GM23248 (cell line): ENCODE measurements around the gene ADCY10. TPM values are rescaled to one million over a fixed set of nuclear protein-coding genes. Genes with fewer than 3 reads are reported as not detected.

Experiments used
- DNase-seq: peaks from one replicate; pipeline ENCODE4 v3.0.0-alpha.2; 2015
- H2AFZ ChIP-seq: fragments of 200-600 bp; sonication (generic); 2 replicates; pipeline ENCODE4 v1.6.1; 2016; ENCODE audit warnings: antibody characterized with exemption
- H3F3A ChIP-seq: fragments of 200-600 bp; sonication (generic); 2 replicates; pipeline ENCODE4 v1.6.1; 2016; ENCODE audit warnings: mild to moderate bottlenecking, antibody characterized with exemption, mixed run types; ENCODE audit not compliant: insufficient read depth
- H3K27ac ChIP-seq: fragments of 200-600 bp; sonication (generic); 2 replicates; pipeline ENCODE4 v1.5.1; 2016; ENCODE audit warnings: mild to moderate bottlenecking
- H3K27me3 ChIP-seq: fragments of 200-600 bp; sonication (generic); replicated peaks from 2 replicates; pipeline ENCODE4 v1.6.1; 2016; ENCODE audit warnings: mild to moderate bottlenecking; ENCODE audit not compliant: insufficient read depth
- H3K36me3 ChIP-seq: fragments of 200-600 bp; sonication (generic); 2 replicates; pipeline ENCODE4 v1.6.1; 2016; ENCODE audit warnings: low read depth, mild to moderate bottlenecking
- H3K4me1 ChIP-seq: fragments of 200-600 bp; sonication (generic); 2 replicates; pipeline ENCODE4 v1.6.1; 2016; ENCODE audit warnings: mild to moderate bottlenecking; ENCODE audit not compliant: insufficient read depth
- H3K4me2 ChIP-seq: fragments of 200-600 bp; sonication (generic); one replicate; pipeline ENCODE4 v1.6.1; 2016; ENCODE audit warnings: mild to moderate bottlenecking; ENCODE audit not compliant: unreplicated experiment
- H3K4me3 ChIP-seq: fragments of 200-600 bp; sonication (generic); 2 replicates; pipeline ENCODE4 v1.5.1; 2016; ENCODE audit warnings: mild to moderate bottlenecking
- H3K79me2 ChIP-seq: fragments of 200-600 bp; sonication (generic); 2 replicates; pipeline ENCODE4 v1.6.1; 2016; ENCODE audit warnings: mild to moderate bottlenecking; ENCODE audit not compliant: insufficient read depth
- H3K9ac ChIP-seq: fragments of 200-600 bp; sonication (generic); 2 replicates; pipeline ENCODE4 v1.6.1; 2016; ENCODE audit warnings: mild to moderate bottlenecking
- H3K9me2 ChIP-seq: fragments of 200-600 bp; sonication (generic); 2 replicates; pipeline ENCODE4 v1.6.1; 2016; ENCODE audit warnings: mixed run types, mild to moderate bottlenecking, moderate library complexity; ENCODE audit not compliant: insufficient read depth
- H3K9me3 ChIP-seq: fragments of 200-600 bp; sonication (generic); one replicate; pipeline ENCODE4 v1.6.1; 2017; ENCODE audit warnings: low read depth
- H4K20me1 ChIP-seq: fragments of 200-600 bp; sonication (generic); 2 replicates; pipeline ENCODE4 v1.6.0; 2016; ENCODE audit not compliant: insufficient read depth
- EZH2 ChIP-seq: fragments of 200-600 bp; sonication (generic); IDR thresholded peaks from 2 replicates; pipeline ENCODE4 v1.6.1; 2018; ENCODE audit warnings: antibody characterized with exemption, mild to moderate bottlenecking; ENCODE audit not compliant: insufficient read depth, poor library complexity, severe bottlenecking
- EZH2phosphoT487 ChIP-seq: fragments of 200-600 bp; sonication (generic); IDR thresholded peaks from 2 replicates; pipeline ENCODE4 v1.6.1; 2018; ENCODE audit warnings: antibody characterized with exemption, moderate library complexity, mild to moderate bottlenecking, low read depth; ENCODE audit not compliant: insufficient read depth
- WGBS, 2 experiments: methylation state at CpG; one replicate each; pipeline ENCODE4 v1.1.6; 2015 to 2017; ENCODE audit warnings: low lambda C conversion rate in 2 of 2, low coverage in 1 of 2; ENCODE audit errors: missing lambda C conversion rate in 2 of 2; 5-methylcytosine and 5-hydroxymethylcytosine counted together
- in situ Hi-C: fragments of 300-500 bp; cut with MboI; formaldehyde crosslinking; loops from 2 replicates; pipeline ENCODE4 v1.15.0; 2020
- polyA plus RNA-seq: library from polyadenylated mRNA; unstranded; fragments of >200 nt; fragmentation: Nextera tagmentation; extraction: Ambion mirVana; gene quantifications from 2 replicates; pipeline ENCODE4 v1.2.1, GENCODE V29; 2016
- total RNA-seq: library from RNA; depleted of rRNA; stranded (reverse); fragments of >200 nt; shearing (Covaris generic); gene quantifications from 2 replicates; pipeline ENCODE4 v1.2.3, GENCODE V29; 2014

The ADCY10 gene
- total and polyA plus RNA-seq, 2 experiments from 2014 or later: 0.11 TPM

DNA sequence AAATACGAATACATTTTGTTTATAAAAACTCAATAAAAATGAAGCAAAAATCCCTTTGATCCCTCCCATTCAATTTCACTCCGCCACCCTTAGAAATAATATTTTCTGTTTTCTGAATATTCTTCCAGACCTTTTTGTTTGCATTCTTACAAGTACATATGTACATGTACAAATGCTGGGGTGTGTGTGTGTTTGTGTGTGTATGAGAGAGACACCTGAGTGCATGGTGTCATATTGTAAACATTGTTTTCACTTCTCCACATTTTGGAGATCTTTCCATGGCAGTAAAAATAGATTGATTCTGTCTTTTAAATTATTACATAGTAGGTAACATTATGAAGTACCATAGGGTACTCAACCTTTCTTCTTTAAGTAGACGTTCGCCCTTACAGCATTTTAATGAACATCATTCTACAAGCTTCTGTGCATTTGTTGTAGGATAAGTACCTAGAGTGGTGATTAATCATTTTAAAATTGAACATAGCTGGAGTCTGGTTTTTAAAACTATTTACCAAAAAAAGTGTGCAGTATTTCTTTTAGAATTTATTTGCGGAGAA is 24.2 kb upstream of the ADCY10 start:
- in situ Hi-C loops: no loop called here
- Histone ChIP-seq H3K27ac (peak overlapping the region; percentile 97), H3K27me3 (no peaks in the 10 kb centered on the region), H4K20me1 (peaks cover 8% of the 10 kb centered on the region; the same call in 1 of the 2 replicates), H3K4me3 (peak overlapping the region; percentile 94), H3K9me2 (no peaks in the 10 kb centered on the region), H2AFZ (no peak overlapping the region; the same call in 1 of the 2 replicates), H3K4me1 (peaks cover 10% of the 10 kb centered on the region), H3F3A (peaks cover 37% of the 10 kb centered on the region), H3K79me2 (peaks cover 90% of the 10 kb centered on the region), H3K4me2 (peak overlapping the region; percentile 94), H3K9ac (peak overlapping the region; percentile 97), H3K9me3 (no peaks in the 10 kb centered on the region), H3K36me3 (no peaks in the 10 kb centered on the region)
- 41 to 43% methylated on average over 5 of the region's 5 CpGs for WGBS, 2 experiments
- no peak for TF ChIP-seq EZH2
- no peak for TF ChIP-seq EZH2phosphoT487
- no peak for DNase-seq

DNA sequence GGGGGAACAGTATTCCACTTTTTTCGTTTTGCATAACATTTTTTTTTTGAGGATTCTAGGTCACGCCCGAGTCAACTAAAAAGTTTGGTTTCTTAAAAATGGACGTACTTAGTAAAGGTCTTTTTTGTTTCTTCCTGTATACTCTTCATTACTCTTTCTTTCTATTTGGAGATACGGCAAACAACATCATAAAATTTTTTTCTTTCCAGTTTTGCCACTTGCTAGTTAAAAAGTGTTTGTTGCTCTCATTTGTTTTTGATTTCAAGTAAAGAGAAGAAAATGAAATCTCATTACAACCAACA is 23.7 kb upstream of the ADCY10 start:
- no peaks in the 10 kb centered on the region for H3K9me3 ChIP-seq
- H3K9me2 ChIP-seq: no peaks in the 10 kb centered on the region
- H2AFZ ChIP-seq: peak overlapping the region; percentile 92
- in situ Hi-C loops: no loop called here
- peaks cover 90% of the 10 kb centered on the region for H3K79me2 ChIP-seq
- TF ChIP-seq EZH2phosphoT487 (no peak), EZH2 (no peak)
- peak overlapping the region; percentile 94 for H3K4me2 ChIP-seq
- H3K4me1 ChIP-seq: peaks cover 10% of the 10 kb centered on the region
- peak overlapping the region; percentile 97 for H3K27ac ChIP-seq
- H3F3A ChIP-seq: peaks cover 37% of the 10 kb centered on the region
- WGBS, 2 experiments: 1% methylated on average over 5 of the region's 5 CpGs
- H3K27me3 ChIP-seq: no peaks in the 10 kb centered on the region
- H4K20me1 ChIP-seq: peaks cover 8% of the 10 kb centered on the region; the same call in 1 of the 2 replicates
- H3K9ac ChIP-seq: peak overlapping the region; percentile 97
- H3K4me3 ChIP-seq: peak overlapping the region; percentile 94
- H3K36me3 ChIP-seq: no peaks in the 10 kb centered on the region
- DNase-seq: no peak

DNA sequence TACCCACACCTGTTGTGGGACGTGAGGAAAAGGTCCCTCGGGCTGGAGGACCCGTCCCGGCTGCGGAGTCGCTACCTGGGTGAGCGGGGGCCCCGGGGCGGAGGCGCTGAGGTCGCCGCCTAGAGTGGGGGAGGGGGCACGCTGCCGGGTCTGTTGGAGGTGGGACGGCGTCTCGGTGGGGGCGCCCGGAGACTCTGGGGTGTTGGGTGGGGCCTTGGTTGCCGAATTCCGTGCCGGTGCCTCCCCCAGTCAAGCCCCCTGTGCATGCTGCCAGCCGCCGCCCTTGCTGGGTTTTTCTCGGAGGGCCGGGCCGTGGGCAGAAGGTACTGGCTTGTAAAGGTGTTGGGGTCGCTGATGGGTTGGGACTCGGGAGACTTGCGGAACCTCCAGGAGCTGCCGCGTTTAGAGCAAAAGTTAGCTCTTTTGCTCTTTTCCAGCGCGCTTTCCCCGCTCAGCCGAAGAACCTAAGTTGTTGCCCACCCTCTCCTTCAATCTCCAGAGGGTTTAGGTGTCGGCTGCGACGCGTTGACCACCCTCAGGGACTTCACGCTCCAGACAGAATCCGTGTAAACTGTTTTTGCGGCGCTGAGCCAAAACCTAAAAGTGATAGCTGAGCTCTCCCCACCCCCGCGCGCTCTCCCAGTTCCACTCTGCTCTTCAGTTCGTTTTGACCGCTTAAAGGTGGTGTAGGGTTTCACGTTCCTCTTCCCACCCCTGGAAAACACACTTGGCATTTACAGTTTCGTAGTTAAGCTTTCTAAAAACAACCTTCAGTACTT is 23.2 kb upstream of the ADCY10 start, which contains the start of gene MPC2:
MPC2 (minus strand) TSS at position 143 of the 779 bp plus-strand sequence. CDS start 1,231 bp downstream, outside the sequence.
- Histone ChIP-seq H3K27ac (peak within 1 kb of the TSS; percentile 97), H3K9me3 (no peaks in the 10 kb centered on the region), H3K9ac (peak within 1 kb of the TSS; percentile 97), H3K9me2 (no peaks in the 10 kb centered on the region), H3K36me3 (no peaks in the 10 kb centered on the region), H4K20me1 (peaks cover 8% of the 10 kb centered on the region; the same call in 1 of the 2 replicates), H3K4me3 (peak within 1 kb of the TSS; percentile 94), H3F3A (peaks cover 37% of the 10 kb centered on the region), H3K27me3 (no peaks in the 10 kb centered on the region), H3K4me2 (peak within 1 kb of the TSS; percentile 94), H3K4me1 (peaks cover 12% of the 10 kb centered on the region), H2AFZ (peak within 1 kb of the TSS; percentile 92), H3K79me2 (peaks cover 90% of the 10 kb centered on the region)
- WGBS, 2 experiments: 1% methylated on average over 36 to 51 of the region's 51 CpGs
- TF ChIP-seq EZH2 (no peak), EZH2phosphoT487 (no peak)
- in situ Hi-C loops: no loop called here
- DNase-seq: peak; percentile 89

DNA sequence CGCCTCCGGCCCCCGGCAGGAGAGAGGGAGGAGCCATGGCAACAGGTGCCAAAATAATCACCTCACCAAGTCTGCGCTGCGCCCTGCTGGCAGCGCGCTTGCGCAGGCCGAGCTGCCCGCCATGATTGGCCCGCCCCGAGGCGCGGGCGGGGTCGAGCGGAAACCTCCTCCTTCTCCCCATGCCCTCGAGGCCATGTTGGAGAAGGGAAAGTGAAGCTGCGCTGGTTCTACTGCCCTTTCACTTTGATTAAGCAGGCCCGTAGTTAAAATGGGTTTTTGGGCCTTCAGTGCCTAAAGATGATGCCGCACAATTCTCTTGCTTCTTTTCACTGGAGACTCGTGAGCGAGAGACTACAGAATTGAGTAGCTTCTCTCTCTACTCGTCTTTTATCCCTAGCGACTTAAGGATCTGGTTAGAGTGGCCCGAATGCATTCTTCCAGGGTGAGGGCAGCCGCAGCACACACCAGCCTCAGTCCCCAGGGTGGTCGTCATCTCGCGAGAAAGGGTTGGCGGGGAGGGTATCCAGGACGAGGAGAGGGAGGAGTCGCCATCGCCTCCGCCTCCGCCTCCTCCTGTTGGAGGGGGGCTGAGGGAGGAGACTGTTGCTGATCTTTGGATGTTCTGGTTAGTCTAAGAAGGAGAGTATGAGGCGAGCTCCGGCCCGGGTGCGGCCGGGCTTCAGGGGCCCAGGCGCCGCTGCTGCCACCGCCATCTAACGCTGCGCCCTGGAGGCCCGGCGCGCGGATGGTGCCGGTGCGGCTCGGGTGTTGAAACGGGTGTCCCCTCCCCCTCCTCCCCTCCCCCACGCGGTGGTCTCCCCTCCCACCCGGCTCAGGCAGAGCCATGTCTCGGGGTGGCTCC is 22.4 kb upstream of the ADCY10 start, which contains the start of gene DCAF6:
DCAF6 (plus strand) TSS at position 616 of the 862 bp plus-strand sequence; CDS start at position 845, 229 bp downstream.
- Histone ChIP-seq H3K27me3 (no peaks in the 10 kb centered on the region), H3K27ac (peak within 1 kb of the TSS; percentile 97), H3K9me3 (no peaks in the 10 kb centered on the region), H3K4me2 (peak within 1 kb of the TSS; percentile 94), H3K79me2 (peaks cover 90% of the 10 kb centered on the region), H4K20me1 (peaks cover 6% of the 10 kb centered on the region; the same call in 1 of the 2 replicates), H3K36me3 (no peaks in the 10 kb centered on the region), H2AFZ (peak within 1 kb of the TSS; percentile 92), H3K4me3 (peak within 1 kb of the TSS; percentile 94), H3K9ac (peak within 1 kb of the TSS; percentile 97), H3K9me2 (no peaks in the 10 kb centered on the region), H3K4me1 (peaks cover 18% of the 10 kb centered on the region), H3F3A (peaks cover 37% of the 10 kb centered on the region)
- in situ Hi-C loops: no loop called here
- DNase-seq: peak; percentile 99
- no peak for TF ChIP-seq EZH2phosphoT487
- 1% methylated on average over 42 to 57 of the region's 58 CpGs for WGBS, 2 experiments
